GM23338 (cell line): ENCODE data around the gene MR1. TPM values are rescaled to one million over a fixed set of nuclear protein-coding genes. Genes with fewer than 3 reads are reported as not detected.

Experiments used
- ATAC-seq: fragments of 200-7000 bp; cut with Tn5 transposase; 3 replicates; pipeline ENCODE4 v1.9.1; 2020
- DNase-seq: peaks from one replicate; pipeline ENCODE4 v3.0.0-alpha.2; 2015; ENCODE audit warnings: low spot score
- H2AFZ ChIP-seq: fragments of 200-600 bp; sonication (generic); 2 replicates; pipeline ENCODE4 v1.8.0; 2016; ENCODE audit warnings: antibody characterized with exemption, mild to moderate bottlenecking, moderate library complexity
- H3F3A ChIP-seq: fragments of 200-600 bp; sonication (generic); replicated peaks from 2 replicates; pipeline ENCODE4 v1.8.0; 2017; ENCODE audit warnings: antibody characterized with exemption, mixed run types, low read depth
- H3K27ac ChIP-seq: fragments of 200-600 bp; sonication (generic); 2 replicates; pipeline ENCODE4 v1.6.1; 2016; ENCODE audit warnings: low read depth
- H3K27me3 ChIP-seq: fragments of 200-600 bp; sonication (generic); 2 replicates; pipeline ENCODE4 v1.8.0; 2016; ENCODE audit warnings: mild to moderate bottlenecking, mixed run types, moderate library complexity; ENCODE audit not compliant: insufficient read depth
- H3K36me3 ChIP-seq: fragments of 200-600 bp; sonication (generic); 2 replicates; pipeline ENCODE4 v1.8.0; 2016; ENCODE audit warnings: mild to moderate bottlenecking; ENCODE audit not compliant: insufficient read depth
- H3K4me1 ChIP-seq: fragments of 200-600 bp; sonication (generic); 2 replicates; pipeline ENCODE4 v1.8.0; 2016; ENCODE audit warnings: mild to moderate bottlenecking, moderate library complexity; ENCODE audit not compliant: insufficient read depth
- H3K4me2 ChIP-seq: fragments of 200-600 bp; sonication (generic); 2 replicates; pipeline ENCODE4 v1.7.1; 2017; ENCODE audit warnings: mixed run types
- H3K4me3 ChIP-seq: fragments of 200-600 bp; sonication (generic); 2 replicates; pipeline ENCODE4 v1.6.1; 2016; ENCODE audit warnings: mixed run types
- H3K79me2 ChIP-seq: fragments of 200-600 bp; sonication (generic); replicated peaks from 2 replicates; pipeline ENCODE4 v1.8.0; 2017; ENCODE audit warnings: mild to moderate bottlenecking; ENCODE audit not compliant: insufficient read depth
- H3K9me2 ChIP-seq: fragments of 200-600 bp; sonication (generic); 2 replicates; pipeline ENCODE4 v1.8.0; 2017; ENCODE audit not compliant: insufficient read depth
- H4K20me1 ChIP-seq: fragments of 200-600 bp; sonication (generic); replicated peaks from 2 replicates; pipeline ENCODE4 v1.8.0; 2017; ENCODE audit warnings: mild to moderate bottlenecking; ENCODE audit not compliant: insufficient read depth
- H3K27ac Mint-ChIP-seq: 2 replicates; pipeline ENCODE4 v1.8.0; 2020; ENCODE audit warnings: inconsistent platforms, mild to moderate bottlenecking, moderate library complexity, mixed read lengths
- H3K27me3 Mint-ChIP-seq: 3 replicates; pipeline ENCODE4 v1.8.0; 2022; ENCODE audit warnings: low read depth, mild to moderate bottlenecking, moderate library complexity, mixed read lengths, inconsistent platforms; ENCODE audit not compliant: insufficient read depth, poor library complexity
- H3K36me3 Mint-ChIP-seq: 3 replicates; pipeline ENCODE4 v1.8.0; 2021; ENCODE audit warnings: low read depth, mild to moderate bottlenecking, inconsistent platforms, moderate library complexity, mixed read lengths
- H3K4me1 Mint-ChIP-seq: 3 replicates; pipeline ENCODE4 v1.8.0; 2020; ENCODE audit warnings: mild to moderate bottlenecking, inconsistent platforms, mixed read lengths
- H3K4me3 Mint-ChIP-seq: 3 replicates; pipeline ENCODE4 v1.8.0; 2021; ENCODE audit warnings: moderate library complexity, mild to moderate bottlenecking, inconsistent platforms, mixed read lengths
- H3K9me3 Mint-ChIP-seq: 3 replicates; pipeline ENCODE4 v1.8.0; 2020; ENCODE audit warnings: moderate library complexity, mild to moderate bottlenecking, inconsistent platforms, mixed read lengths
- CREB1 ChIP-seq: fragments of 250-450 bp; sonication (Bioruptor Pico); IDR thresholded peaks from 2 replicates; pipeline ENCODE4 v1.5.0; 2020; ENCODE audit warnings: low read depth, mild to moderate bottlenecking, moderate library complexity
- CTCF ChIP-seq, 2 experiments: fragments of 200-600 bp in 1 of 2; sonication (generic) in 1 of 2; conservative IDR thresholded peaks; 2 replicates each; pipeline versions ENCODE4 v1.5.1 to v1.6.1; 2016 to 2017; ENCODE audit warnings: antibody characterized with exemption in 2 of 2, low read depth in 2 of 2, mild to moderate bottlenecking in 2 of 2, moderate library complexity in 1 of 2
- ETS1 ChIP-seq: IDR thresholded peaks from 2 replicates; pipeline ENCODE4 v1.6.1; 2016; ENCODE audit warnings: antibody characterized with exemption
- EZH2 ChIP-seq: fragments of 200-600 bp; sonication (generic); IDR thresholded peaks from one replicate; pipeline ENCODE4 v1.8.0; 2017; ENCODE audit warnings: antibody characterized with exemption, mild to moderate bottlenecking, low read depth; ENCODE audit not compliant: unreplicated experiment
- EZH2phosphoT487 ChIP-seq: fragments of 200-600 bp; sonication (generic); IDR thresholded peaks from one replicate; pipeline ENCODE4 v1.8.1; 2018; ENCODE audit warnings: antibody characterized with exemption; ENCODE audit not compliant: unreplicated experiment
- NANOG ChIP-seq: IDR thresholded peaks from 2 replicates; pipeline ENCODE4 v1.6.1; 2016; ENCODE audit warnings: antibody characterized with exemption, borderline replicate concordance
- POLR2AphosphoS5 ChIP-seq: IDR thresholded peaks from 2 replicates; pipeline ENCODE4 v1.6.1; 2016; ENCODE audit warnings: antibody characterized with exemption, low read depth
- STAT1 ChIP-seq: IDR thresholded peaks from one replicate; pipeline ENCODE4 v1.6.1; 2016; ENCODE audit warnings: antibody characterized with exemption; ENCODE audit not compliant: unreplicated experiment
- ZNF114 ChIP-seq: fragments of 250-450 bp; sonication (Bioruptor Pico); IDR thresholded peaks from 2 replicates; pipeline ENCODE4 v1.5.0; 2020; ENCODE audit warnings: mild to moderate bottlenecking, moderate library complexity
- ZNF331 ChIP-seq: fragments of 250-450 bp; sonication (Bioruptor Pico); IDR thresholded peaks from 2 replicates; pipeline ENCODE4 v1.5.0; 2020; ENCODE audit warnings: low read depth, mild to moderate bottlenecking, moderate library complexity
- polyA plus RNA-seq: library from polyadenylated mRNA; unstranded; fragments of >200 nt; fragmentation: Nextera tagmentation; extraction: Ambion mirVana; gene quantifications from 2 replicates; pipeline ENCODE4 v1.2.1, GENCODE V29; 2016
- total RNA-seq: library from RNA; depleted of rRNA; stranded (reverse); fragments of >200 nt; shearing (Covaris generic); gene quantifications from 2 replicates; pipeline ENCODE4 v1.2.3, GENCODE V29; 2014
- TF ChIP-seq, protein P1 (sequence below): IDR thresholded peaks from one replicate; pipeline ENCODE4 v1.6.1; 2018; ENCODE audit warnings: antibody characterized with exemption; ENCODE audit not compliant: unreplicated experiment
- TF ChIP-seq, protein P2 (sequence below): fragments of 250-450 bp; sonication (Bioruptor Pico); IDR thresholded peaks from 2 replicates; pipeline ENCODE4 v1.5.0; 2020; ENCODE audit warnings: mild to moderate bottlenecking, moderate library complexity

Gene MR1
- total and polyA plus RNA-seq, 2 experiments from 2014 or later: 0.18 TPM; not detected in 1

- H3K27me3 Mint-ChIP-seq: peaks cover 9% of the 10 kb centered on the region
- peak overlapping the region; percentile 99 for H3K4me3 ChIP-seq
- DNase-seq (peak; percentile 79), ATAC-seq (peak; percentile 57)
- H3K4me2 ChIP-seq: peak overlapping the region; percentile 88
- H3K9me3 Mint-ChIP-seq: no peaks in the 10 kb centered on the region
- H3K27ac Mint-ChIP-seq: peak overlapping the region; percentile 98
- peaks cover 44% of the 10 kb centered on the region for H4K20me1 ChIP-seq
- H3K4me1 ChIP-seq: peaks cover 19% of the 10 kb centered on the region
- no peak for TF ChIP-seq STAT1
- TF ChIP-seq ZNF331: no peak
- TF ChIP-seq ETS1: no peak
- TF ChIP-seq EZH2phosphoT487: no peak
- TF ChIP-seq, protein P1, sequence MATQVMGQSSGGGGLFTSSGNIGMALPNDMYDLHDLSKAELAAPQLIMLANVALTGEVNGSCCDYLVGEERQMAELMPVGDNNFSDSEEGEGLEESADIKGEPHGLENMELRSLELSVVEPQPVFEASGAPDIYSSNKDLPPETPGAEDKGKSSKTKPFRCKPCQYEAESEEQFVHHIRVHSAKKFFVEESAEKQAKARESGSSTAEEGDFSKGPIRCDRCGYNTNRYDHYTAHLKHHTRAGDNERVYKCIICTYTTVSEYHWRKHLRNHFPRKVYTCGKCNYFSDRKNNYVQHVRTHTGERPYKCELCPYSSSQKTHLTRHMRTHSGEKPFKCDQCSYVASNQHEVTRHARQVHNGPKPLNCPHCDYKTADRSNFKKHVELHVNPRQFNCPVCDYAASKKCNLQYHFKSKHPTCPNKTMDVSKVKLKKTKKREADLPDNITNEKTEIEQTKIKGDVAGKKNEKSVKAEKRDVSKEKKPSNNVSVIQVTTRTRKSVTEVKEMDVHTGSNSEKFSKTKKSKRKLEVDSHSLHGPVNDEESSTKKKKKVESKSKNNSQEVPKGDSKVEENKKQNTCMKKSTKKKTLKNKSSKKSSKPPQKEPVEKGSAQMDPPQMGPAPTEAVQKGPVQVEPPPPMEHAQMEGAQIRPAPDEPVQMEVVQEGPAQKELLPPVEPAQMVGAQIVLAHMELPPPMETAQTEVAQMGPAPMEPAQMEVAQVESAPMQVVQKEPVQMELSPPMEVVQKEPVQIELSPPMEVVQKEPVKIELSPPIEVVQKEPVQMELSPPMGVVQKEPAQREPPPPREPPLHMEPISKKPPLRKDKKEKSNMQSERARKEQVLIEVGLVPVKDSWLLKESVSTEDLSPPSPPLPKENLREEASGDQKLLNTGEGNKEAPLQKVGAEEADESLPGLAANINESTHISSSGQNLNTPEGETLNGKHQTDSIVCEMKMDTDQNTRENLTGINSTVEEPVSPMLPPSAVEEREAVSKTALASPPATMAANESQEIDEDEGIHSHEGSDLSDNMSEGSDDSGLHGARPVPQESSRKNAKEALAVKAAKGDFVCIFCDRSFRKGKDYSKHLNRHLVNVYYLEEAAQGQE: no peak
- no peak for TF ChIP-seq ZNF114
- TF ChIP-seq EZH2: no peak
- TF ChIP-seq CTCF (conservative IDR thresholded peaks at IDR 0.05; ENCODE audit: low read depth in 2 of 2): no peak
- no peak; the same call in 1 of the 2 replicates for TF ChIP-seq POLR2AphosphoS5
- TF ChIP-seq NANOG: no peak
- no peak for TF ChIP-seq CREB1 (CRISPR knock-in tag)
- TF ChIP-seq, protein P2, sequence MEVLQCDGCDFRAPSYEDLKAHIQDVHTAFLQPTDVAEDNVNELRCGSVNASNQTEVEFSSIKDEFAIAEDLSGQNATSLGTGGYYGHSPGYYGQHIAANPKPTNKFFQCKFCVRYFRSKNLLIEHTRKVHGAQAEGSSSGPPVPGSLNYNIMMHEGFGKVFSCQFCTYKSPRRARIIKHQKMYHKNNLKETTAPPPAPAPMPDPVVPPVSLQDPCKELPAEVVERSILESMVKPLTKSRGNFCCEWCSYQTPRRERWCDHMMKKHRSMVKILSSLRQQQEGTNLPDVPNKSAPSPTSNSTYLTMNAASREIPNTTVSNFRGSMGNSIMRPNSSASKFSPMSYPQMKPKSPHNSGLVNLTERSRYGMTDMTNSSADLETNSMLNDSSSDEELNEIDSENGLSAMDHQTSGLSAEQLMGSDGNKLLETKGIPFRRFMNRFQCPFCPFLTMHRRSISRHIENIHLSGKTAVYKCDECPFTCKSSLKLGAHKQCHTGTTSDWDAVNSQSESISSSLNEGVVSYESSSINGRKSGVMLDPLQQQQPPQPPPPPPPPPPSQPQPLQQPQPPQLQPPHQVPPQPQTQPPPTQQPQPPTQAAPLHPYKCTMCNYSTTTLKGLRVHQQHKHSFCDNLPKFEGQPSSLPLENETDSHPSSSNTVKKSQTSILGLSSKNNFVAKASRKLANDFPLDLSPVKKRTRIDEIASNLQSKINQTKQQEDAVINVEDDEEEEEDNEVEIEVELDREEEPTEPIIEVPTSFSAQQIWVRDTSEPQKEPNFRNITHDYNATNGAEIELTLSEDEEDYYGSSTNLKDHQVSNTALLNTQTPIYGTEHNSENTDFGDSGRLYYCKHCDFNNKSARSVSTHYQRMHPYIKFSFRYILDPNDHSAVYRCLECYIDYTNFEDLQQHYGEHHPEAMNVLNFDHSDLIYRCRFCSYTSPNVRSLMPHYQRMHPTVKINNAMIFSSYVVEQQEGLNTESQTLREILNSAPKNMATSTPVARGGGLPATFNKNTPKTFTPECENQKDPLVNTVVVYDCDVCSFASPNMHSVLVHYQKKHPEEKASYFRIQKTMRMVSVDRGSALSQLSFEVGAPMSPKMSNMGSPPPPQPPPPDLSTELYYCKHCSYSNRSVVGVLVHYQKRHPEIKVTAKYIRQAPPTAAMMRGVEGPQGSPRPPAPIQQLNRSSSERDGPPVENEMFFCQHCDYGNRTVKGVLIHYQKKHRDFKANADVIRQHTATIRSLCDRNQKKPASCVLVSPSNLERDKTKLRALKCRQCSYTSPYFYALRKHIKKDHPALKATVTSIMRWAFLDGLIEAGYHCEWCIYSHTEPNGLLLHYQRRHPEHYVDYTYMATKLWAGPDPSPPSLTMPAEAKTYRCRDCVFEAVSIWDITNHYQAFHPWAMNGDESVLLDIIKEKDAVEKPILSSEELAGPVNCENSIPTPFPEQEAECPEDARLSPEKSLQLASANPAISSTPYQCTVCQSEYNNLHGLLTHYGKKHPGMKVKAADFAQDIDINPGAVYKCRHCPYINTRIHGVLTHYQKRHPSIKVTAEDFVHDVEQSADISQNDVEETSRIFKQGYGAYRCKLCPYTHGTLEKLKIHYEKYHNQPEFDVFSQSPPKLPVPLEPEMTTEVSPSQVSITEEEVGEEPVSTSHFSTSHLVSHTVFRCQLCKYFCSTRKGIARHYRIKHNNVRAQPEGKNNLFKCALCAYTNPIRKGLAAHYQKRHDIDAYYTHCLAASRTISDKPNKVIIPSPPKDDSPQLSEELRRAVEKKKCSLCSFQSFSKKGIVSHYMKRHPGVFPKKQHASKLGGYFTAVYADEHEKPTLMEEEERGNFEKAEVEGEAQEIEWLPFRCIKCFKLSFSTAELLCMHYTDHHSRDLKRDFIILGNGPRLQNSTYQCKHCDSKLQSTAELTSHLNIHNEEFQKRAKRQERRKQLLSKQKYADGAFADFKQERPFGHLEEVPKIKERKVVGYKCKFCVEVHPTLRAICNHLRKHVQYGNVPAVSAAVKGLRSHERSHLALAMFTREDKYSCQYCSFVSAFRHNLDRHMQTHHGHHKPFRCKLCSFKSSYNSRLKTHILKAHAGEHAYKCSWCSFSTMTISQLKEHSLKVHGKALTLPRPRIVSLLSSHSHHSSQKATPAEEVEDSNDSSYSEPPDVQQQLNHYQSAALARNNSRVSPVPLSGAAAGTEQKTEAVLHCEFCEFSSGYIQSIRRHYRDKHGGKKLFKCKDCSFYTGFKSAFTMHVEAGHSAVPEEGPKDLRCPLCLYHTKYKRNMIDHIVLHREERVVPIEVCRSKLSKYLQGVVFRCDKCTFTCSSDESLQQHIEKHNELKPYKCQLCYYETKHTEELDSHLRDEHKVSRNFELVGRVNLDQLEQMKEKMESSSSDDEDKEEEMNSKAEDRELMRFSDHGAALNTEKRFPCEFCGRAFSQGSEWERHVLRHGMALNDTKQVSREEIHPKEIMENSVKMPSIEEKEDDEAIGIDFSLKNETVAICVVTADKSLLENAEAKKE (CRISPR knock-in tag): no peak
- H3K36me3 ChIP-seq: no peaks in the 10 kb centered on the region
- peaks cover 15% of the 10 kb centered on the region for H3K4me1 Mint-ChIP-seq
- no peaks in the 10 kb centered on the region for H3K27me3 ChIP-seq
- H3K9me2 ChIP-seq: 0 out of 2 replicates have a peak, but pooled peaks cover 2% of the 10 kb centered on the region
- H2AFZ ChIP-seq: peak overlapping the region; percentile 90
- H3K27ac ChIP-seq: peak overlapping the region; percentile 96
- peaks cover 53% of the 10 kb centered on the region for H3K79me2 ChIP-seq
- peak overlapping the region; percentile 99 for H3K4me3 Mint-ChIP-seq
- H3K36me3 Mint-ChIP-seq: peaks cover 13% of the 10 kb centered on the region; the same call in 2 of the 3 replicates
- H3F3A ChIP-seq: no peaks in the 10 kb centered on the region
Observed at GRCh38 chr1:181021811-181022434, 11.9 kb upstream of the MR1 start.
